OCI-LY3 (cell line): ENCODE data around the gene DCLK1.

ENCODE experiments used
- CTCF ChIP-seq: fragments of 200-600, 300-600 bp; sonication (generic); IDR thresholded peaks from 2 replicates; pipeline ENCODE4 v1.5.1; 2014; ENCODE audit warnings: antibody characterized with exemption, low read length, low read depth
- EZH2phosphoT487 ChIP-seq: fragments of 200-600 bp; shearing (Covaris generic); IDR thresholded peaks from 2 replicates; pipeline ENCODE4 v1.6.1; 2018; ENCODE audit warnings: antibody characterized with exemption, mixed run types, low read depth

- TF ChIP-seq CTCF, result no peak
- TF ChIP-seq EZH2phosphoT487, result no peak
Observed at GRCh38 chr13:36131222-36131930, at the start of gene DCLK1.
